Spleen (tissue), 7 donors: ENCODE measurements around the gene BCL11B.

Experiments
- CTCF ChIP-seq, 11 experiments: fragments of 200-600 bp in 7 of 11; fragments of 450-650 bp in 4 of 11; sonication (generic) in 4 of 11; IDR thresholded peaks in 8 of 11; conservative IDR thresholded peaks in 3 of 11; 1 replicate in 7 of 11; 2 replicates in 4 of 11; pipeline versions ENCODE4 v1.4.0 to v1.8.0; 2016 to 2021; ENCODE audit warnings: antibody characterized with exemption in 11 of 11, inconsistent platforms in 4 of 11, mild to moderate bottlenecking in 1 of 11
- POLR2A ChIP-seq, 3 donors: fragments of 450-650 bp; IDR thresholded peaks; one replicate each; pipeline ENCODE4 v1.5.1; 2017; ENCODE audit warnings: antibody characterized with exemption in 3 of 3, mild to moderate bottlenecking in 1 of 3
- donor health status: DM: no; HTN: no; CAD: no; lungs with moderate emphysema.
- donor health status: DM: no; HTN: no; CAD: no.
- donor health status: DM: no; HTN: no; CAD: no.

DNA sequence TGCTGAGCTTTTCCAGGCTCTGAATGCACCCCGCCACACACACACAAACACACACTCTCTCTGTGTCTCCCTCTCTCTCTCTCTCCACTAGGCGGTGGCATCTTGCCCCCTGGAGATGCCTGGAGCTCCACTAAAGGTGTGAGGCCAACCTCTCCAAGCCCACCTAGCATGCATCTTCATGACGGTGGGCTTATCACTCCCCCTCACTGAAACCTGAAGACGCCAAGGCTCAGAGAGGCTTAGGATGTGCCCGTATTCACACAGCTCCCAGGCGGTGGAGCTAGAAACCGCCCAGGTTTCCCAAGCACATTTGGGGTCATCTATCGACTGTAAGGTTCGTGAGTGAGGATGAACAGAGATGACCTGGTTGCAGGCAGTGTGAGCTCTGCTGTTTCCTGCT is 42.6 kb upstream of the BCL11B start:
- no peak for TF ChIP-seq CTCF (IDR thresholded peaks at IDR 0.05 in 8 of 11, conservative IDR thresholded peaks at IDR 0.05 in 3 of 11)
- no peak for TF ChIP-seq POLR2A (IDR thresholded peaks at IDR 0.05)
